Lower leg skin (tissue), 3 donors: Measurements from ENCODE around the gene MRPL54.

Source experiments
- POLR2A ChIP-seq, 2 donors: fragments of 450-650 bp; IDR thresholded peaks; one replicate each; pipeline ENCODE4 v1.6.1; 2016 to 2017; ENCODE audit warnings: antibody characterized with exemption in 2 of 2, mild to moderate bottlenecking in 1 of 2, moderate library complexity in 1 of 2
- TF ChIP-seq, protein P1 (sequence below), 3 donors: fragments of 450-650 bp; IDR thresholded peaks; one replicate each; pipeline ENCODE4 v1.5.1; 2016; ENCODE audit warnings: antibody characterized with exemption in 3 of 3, mild to moderate bottlenecking in 3 of 3, moderate library complexity in 2 of 3

DNA sequence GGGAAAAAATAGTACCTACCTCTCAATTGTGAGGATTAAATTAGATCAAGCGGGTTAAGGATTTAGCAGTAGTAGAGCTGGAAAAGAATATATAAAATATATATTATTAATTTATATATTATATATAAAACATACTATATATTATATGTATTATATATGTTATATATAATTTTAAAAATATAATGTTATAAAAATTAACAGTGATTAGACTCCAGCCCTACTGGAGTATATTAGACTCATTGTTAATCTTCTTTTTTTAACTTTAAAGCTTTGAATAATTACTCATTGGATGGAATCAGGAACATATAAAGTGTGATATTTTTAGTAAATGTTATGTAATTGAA is 380 bp upstream of the MRPL54 start:
- no peak for TF ChIP-seq POLR2A (IDR thresholded peaks at IDR 0.05)
- TF ChIP-seq, protein P1, sequence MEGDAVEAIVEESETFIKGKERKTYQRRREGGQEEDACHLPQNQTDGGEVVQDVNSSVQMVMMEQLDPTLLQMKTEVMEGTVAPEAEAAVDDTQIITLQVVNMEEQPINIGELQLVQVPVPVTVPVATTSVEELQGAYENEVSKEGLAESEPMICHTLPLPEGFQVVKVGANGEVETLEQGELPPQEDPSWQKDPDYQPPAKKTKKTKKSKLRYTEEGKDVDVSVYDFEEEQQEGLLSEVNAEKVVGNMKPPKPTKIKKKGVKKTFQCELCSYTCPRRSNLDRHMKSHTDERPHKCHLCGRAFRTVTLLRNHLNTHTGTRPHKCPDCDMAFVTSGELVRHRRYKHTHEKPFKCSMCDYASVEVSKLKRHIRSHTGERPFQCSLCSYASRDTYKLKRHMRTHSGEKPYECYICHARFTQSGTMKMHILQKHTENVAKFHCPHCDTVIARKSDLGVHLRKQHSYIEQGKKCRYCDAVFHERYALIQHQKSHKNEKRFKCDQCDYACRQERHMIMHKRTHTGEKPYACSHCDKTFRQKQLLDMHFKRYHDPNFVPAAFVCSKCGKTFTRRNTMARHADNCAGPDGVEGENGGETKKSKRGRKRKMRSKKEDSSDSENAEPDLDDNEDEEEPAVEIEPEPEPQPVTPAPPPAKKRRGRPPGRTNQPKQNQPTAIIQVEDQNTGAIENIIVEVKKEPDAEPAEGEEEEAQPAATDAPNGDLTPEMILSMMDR (IDR thresholded peaks at IDR 0.05): no peak
